ENCODE data around the gene ZFHX2.

ZFHX2 gene

GRCh38 chr14:23578560-23579310 lies 27.2 kb upstream of the ZFHX2 start, which contains the start of gene JPH4:
Gene JPH4 (minus strand): TSS chr14:23578790. CDS start chr14:23577453, 1,337 bp downstream.
- H3K27me3 Mint-ChIP-seq = peaks cover 65% of the 10 kb centered on the region
- peaks cover 24% of the 10 kb centered on the region for H3K4me1 Mint-ChIP-seq
- H3K4me3 Mint-ChIP-seq = peak within 1 kb of the TSS; percentile 47
- no peaks in the 10 kb centered on the region for H3K36me3 Mint-ChIP-seq
- peak within 1 kb of the TSS; percentile 13 for H3K27ac Mint-ChIP-seq
- ATAC-seq = no peak
- H3K9me3 Mint-ChIP-seq = no peaks in the 10 kb centered on the region

GRCh38 chr14:23577710-23578392 lies 26.3 kb upstream of the ZFHX2 start:
- H3K9me3 Mint-ChIP-seq = no peaks in the 10 kb centered on the region
- H3K4me3 Mint-ChIP-seq = peak overlapping the region; percentile 47
- no peak for ATAC-seq
- H3K4me1 Mint-ChIP-seq = peaks cover 24% of the 10 kb centered on the region
- H3K27ac Mint-ChIP-seq = peak overlapping the region; percentile 13
- peaks cover 68% of the 10 kb centered on the region for H3K27me3 Mint-ChIP-seq
- no peaks in the 10 kb centered on the region for H3K36me3 Mint-ChIP-seq

- H3K27me3 Mint-ChIP-seq = peaks cover 75% of the 10 kb centered on the region
- peak; percentile 22 for ATAC-seq
- H3K9me3 Mint-ChIP-seq = no peaks in the 10 kb centered on the region
- no peaks in the 10 kb centered on the region for H3K36me3 Mint-ChIP-seq
- peak overlapping the region; percentile 13 for H3K27ac Mint-ChIP-seq
- H3K4me3 Mint-ChIP-seq = peak overlapping the region; percentile 57
- H3K4me1 Mint-ChIP-seq = peaks cover 24% of the 10 kb centered on the region
Observed at GRCh38 chr14:23577004-23577681, 25.6 kb upstream of the ZFHX2 start.

- no peak overlapping the region for H3K27ac Mint-ChIP-seq
Observed at GRCh38 chr14:23573384-23574015, 21.9 kb upstream of the ZFHX2 start.

GRCh38 chr14:23572836-23573235 lies 21.3 kb upstream of the ZFHX2 start:
- Mint-ChIP-seq H3K27me3 (peaks cover 59% of the 10 kb centered on the region), H3K27ac (no peak overlapping the region), H3K36me3 (no peaks in the 10 kb centered on the region), H3K9me3 (no peaks in the 10 kb centered on the region), H3K4me1 (peaks cover 26% of the 10 kb centered on the region), H3K4me3 (no peak overlapping the region)
- ATAC-seq = no peak

More at GRCh38 chr14:23573384-23574015, 21.9 kb upstream of the ZFHX2 start:
- no peaks in the 10 kb centered on the region for H3K36me3 Mint-ChIP-seq
- H3K27me3 Mint-ChIP-seq = peaks cover 66% of the 10 kb centered on the region
- ATAC-seq = no peak
- H3K4me3 Mint-ChIP-seq = no peak overlapping the region
- H3K4me1 Mint-ChIP-seq = peaks cover 26% of the 10 kb centered on the region
- no peaks in the 10 kb centered on the region for H3K9me3 Mint-ChIP-seq

- H3K4me1 Mint-ChIP-seq = peaks cover 22% of the 10 kb centered on the region
- no peaks in the 10 kb centered on the region for H3K9me3 Mint-ChIP-seq
- peaks cover 56% of the 10 kb centered on the region for H3K27me3 Mint-ChIP-seq
- no peak overlapping the region for H3K4me3 Mint-ChIP-seq
- no peaks in the 10 kb centered on the region for H3K36me3 Mint-ChIP-seq
- H3K27ac Mint-ChIP-seq = no peak overlapping the region
- no peak for ATAC-seq
Observed at GRCh38 chr14:23572524-23572828, 20.9 kb upstream of the ZFHX2 start.

GRCh38 chr14:23571701-23572523 lies 20.3 kb upstream of the ZFHX2 start:
- ATAC-seq = no peak
- H3K27me3 Mint-ChIP-seq = peaks cover 51% of the 10 kb centered on the region
- no peak overlapping the region for H3K4me3 Mint-ChIP-seq
- no peaks in the 10 kb centered on the region for H3K9me3 Mint-ChIP-seq
- peaks cover 20% of the 10 kb centered on the region for H3K4me1 Mint-ChIP-seq
- no peaks in the 10 kb centered on the region for H3K36me3 Mint-ChIP-seq
- no peak overlapping the region for H3K27ac Mint-ChIP-seq

- H3K4me3 Mint-ChIP-seq = no peak overlapping the region
- no peak overlapping the region for H3K27ac Mint-ChIP-seq
- no peaks in the 10 kb centered on the region for H3K36me3 Mint-ChIP-seq
Observed at GRCh38 chr14:23570806-23571483, 19.4 kb upstream of the ZFHX2 start.

GRCh38 chr14:23569443-23570151 lies 18.0 kb upstream of the ZFHX2 start:
- peaks cover 11% of the 10 kb centered on the region for H3K36me3 Mint-ChIP-seq
- H3K4me1 Mint-ChIP-seq = peaks cover 27% of the 10 kb centered on the region
- H3K4me3 Mint-ChIP-seq = no peak overlapping the region
- H3K27ac Mint-ChIP-seq = peak overlapping the region; percentile 92
- no peaks in the 10 kb centered on the region for H3K9me3 Mint-ChIP-seq
- H3K27me3 Mint-ChIP-seq = peaks cover 29% of the 10 kb centered on the region
- no peak for ATAC-seq

More at GRCh38 chr14:23570806-23571483, 19.4 kb upstream of the ZFHX2 start:
- H3K4me1 Mint-ChIP-seq = peaks cover 21% of the 10 kb centered on the region
- peaks cover 41% of the 10 kb centered on the region for H3K27me3 Mint-ChIP-seq
- no peak for ATAC-seq
- H3K9me3 Mint-ChIP-seq = no peaks in the 10 kb centered on the region

GRCh38 chr14:23568600-23569331 lies 17.2 kb upstream of the ZFHX2 start:
- H3K36me3 Mint-ChIP-seq = peaks cover 17% of the 10 kb centered on the region
- ATAC-seq = no peak
- peaks cover 33% of the 10 kb centered on the region for H3K4me1 Mint-ChIP-seq
- peak overlapping the region; percentile 92 for H3K27ac Mint-ChIP-seq
- peaks cover 21% of the 10 kb centered on the region for H3K27me3 Mint-ChIP-seq
- H3K9me3 Mint-ChIP-seq = no peaks in the 10 kb centered on the region
- peak overlapping the region; percentile 100 for H3K4me3 Mint-ChIP-seq

GRCh38 chr14:23568021-23568599 lies 16.5 kb upstream of the ZFHX2 start:
- Mint-ChIP-seq H3K27me3 (peaks cover 20% of the 10 kb centered on the region), H3K4me1 (peaks cover 35% of the 10 kb centered on the region), H3K9me3 (no peaks in the 10 kb centered on the region), H3K36me3 (peaks cover 21% of the 10 kb centered on the region), H3K4me3 (peak overlapping the region; percentile 100), H3K27ac (peak overlapping the region; percentile 92)
- no peak for ATAC-seq

GRCh38 chr14:23567186-23568020 lies 15.8 kb upstream of the ZFHX2 start, which contains the start of gene AP1G2:
Gene AP1G2 (minus strand): TSS chr14:23567791. CDS start chr14:23567314, 477 bp downstream.
- peak; percentile 98 for ATAC-seq
- H3K27me3 Mint-ChIP-seq = peaks cover 13% of the 10 kb centered on the region
- peak within 1 kb of the TSS; percentile 100 for H3K4me3 Mint-ChIP-seq
- no peaks in the 10 kb centered on the region for H3K9me3 Mint-ChIP-seq
- peaks cover 39% of the 10 kb centered on the region for H3K4me1 Mint-ChIP-seq
- peak within 1 kb of the TSS; percentile 92 for H3K27ac Mint-ChIP-seq
- peaks cover 25% of the 10 kb centered on the region for H3K36me3 Mint-ChIP-seq
